RWPE1 (cell line): ENCODE data around the gene DOCK4.
"Not testable (repeated sequence)": the region's sequence is repeated elsewhere in the genome, so short reads cannot be mapped to it uniquely, and the experiment has no call there.

ENCODE experiments used
- CTCF ChIA-PET: fragments of 350-600 bp; sonication (Branson Sonifier 250); formaldehyde crosslinking; extraction: SDS; loops from one replicate; lab custom pipeline; 2021; lab: Yijun Ruan, JAX
- POLR2A ChIA-PET: fragments of 400-600 bp; formaldehyde crosslinking; extraction: SDS; loops from one replicate; lab custom pipeline; 2020; ENCODE audit warnings: antibody characterized with exemption; ENCODE audit not compliant: low non-redundant PET; lab: Yijun Ruan, JAX
- DNase-seq: peaks from one replicate; pipeline ENCODE4 v3.0.0; 2012; ENCODE audit warnings: low spot score
- H3K27ac ChIP-seq: fragments of 450-650 bp; 2 replicates; pipeline ENCODE4 v1.5.1; 2017
- CTCF ChIP-seq: fragments of 450-650 bp; conservative IDR thresholded peaks from 2 replicates; pipeline ENCODE4 v1.5.1; 2017; ENCODE audit warnings: low read depth, mild to moderate bottlenecking

DOCK4 gene

GRCh38 chr7:111920329-111920728 is 285.9 kb downstream of the DOCK4 start:
- ChIA-PET POLR2A (no interaction called here), CTCF (no interaction called here)
- H3K27ac ChIP-seq: no peak overlapping the region

GRCh38 chr7:111919631-111920179 is 286.5 kb downstream of the DOCK4 start:
- POLR2A ChIA-PET: no interaction called here
- no peak overlapping the region for H3K27ac ChIP-seq
- CTCF ChIA-PET: no interaction called here
- no peak for TF ChIP-seq CTCF
- DNase-seq: no peak

More at GRCh38 chr7:111920329-111920728, 285.9 kb downstream of the DOCK4 start:
- TF ChIP-seq CTCF: no peak
- no peak for DNase-seq

- no peak for DNase-seq
- ChIA-PET POLR2A (no interaction called here), CTCF (no interaction called here)
- TF ChIP-seq CTCF: no peak
- no peak overlapping the region for H3K27ac ChIP-seq
Observed at GRCh38 chr7:111919164-111919563, 287.0 kb downstream of the DOCK4 start.

GRCh38 chr7:111918461-111918860 is 287.7 kb downstream of the DOCK4 start:
- ChIA-PET CTCF (interaction anchor here (0.7 kb wide), 1 partner anchor 20 kb away, joined by 4 read pairs; no protein-coding TSS in a partner anchor), POLR2A (no interaction called here)
- no peak for TF ChIP-seq CTCF
- DNase-seq: no peak
- H3K27ac ChIP-seq: no peak overlapping the region

- H3K27ac ChIP-seq, CTCF ChIA-PET, DNase-seq: not testable (repeated sequence)
- POLR2A ChIA-PET: interaction anchor here (0.7 kb wide), 1 partner anchor 14 kb away, joined by 6 read pairs; no protein-coding TSS in a partner anchor
Observed at GRCh38 chr7:111917404-111917803, 288.8 kb downstream of the DOCK4 start.

GRCh38 chr7:111914291-111914690 is 291.9 kb downstream of the DOCK4 start:
- CTCF ChIA-PET: no interaction called here
- DNase-seq: no peak
- TF ChIP-seq CTCF: no peak
- no peak overlapping the region for H3K27ac ChIP-seq
- POLR2A ChIA-PET: no interaction called here

GRCh38 chr7:111911166-111911961 is 294.8 kb downstream of the DOCK4 start:
- no peak for TF ChIP-seq CTCF
- DNase-seq: no peak
- no peak overlapping the region for H3K27ac ChIP-seq
- ChIA-PET CTCF (interaction anchor here (0.7 kb wide), 1 partner anchor 541 kb away, joined by 3 read pairs; no protein-coding TSS in a partner anchor), POLR2A (no interaction called here)
